Uterus (tissue), 4 donors: Measurements from ENCODE around the gene BICDL2. TPM values are rescaled to one million over a fixed set of nuclear protein-coding genes. Genes with fewer than 3 reads are reported as not detected.
A peak's percentile ranks its signal among the peaks of the same experiment; 100 is the strongest.

Experiments used
- DNase-seq, 2 donors: peaks; one replicate each; pipeline ENCODE4 v3.0.0-alpha.2; 2019 to 2020
- H3K27ac ChIP-seq, 2 donors: fragments of 200-600 bp; sonication (generic); 1 replicate in 1 of 2; 2 replicates in 1 of 2; pipeline ENCODE4 v1.5.1; 2016 to 2018
- H3K27me3 ChIP-seq, 2 donors: fragments of 200-600 bp; sonication (generic); one replicate each; pipeline ENCODE4 v1.5.1; 2018 to 2019; ENCODE audit warnings: control low read depth in 1 of 2
- H3K36me3 ChIP-seq, 2 donors: fragments of 200-600 bp; sonication (generic); one replicate each; pipeline ENCODE4 v1.5.1; 2019; ENCODE audit warnings: control low read depth in 1 of 2
- H3K4me1 ChIP-seq, 2 donors: fragments of 200-600 bp; sonication (generic); one replicate each; pipeline ENCODE4 v1.5.1; 2018 to 2019; ENCODE audit warnings: control low read depth in 1 of 2
- H3K4me3 ChIP-seq, 2 donors: fragments of 200-600 bp; sonication (generic); 1 replicate in 1 of 2; 2 replicates in 1 of 2; pipeline ENCODE4 v1.5.1; 2018 to 2019; ENCODE audit warnings: mild to moderate bottlenecking in 1 of 2
- H3K9me3 ChIP-seq, 2 donors: fragments of 200-600 bp; sonication (generic); one replicate each; pipeline ENCODE4 v1.5.1; 2019; ENCODE audit warnings: control low read depth in 1 of 2
- POLR2A ChIP-seq, 2 donors: fragments of 450-650 bp; IDR thresholded peaks; one replicate each; pipeline ENCODE4 v1.6.1; 2016; ENCODE audit warnings: antibody characterized with exemption in 2 of 2, mild to moderate bottlenecking in 1 of 2, moderate library complexity in 1 of 2
- intact Hi-C: fragments of 100-400 bp; cut with DNase I; formaldehyde crosslinking; loops from one replicate; pipeline ENCODE4 v1.15.1; 2023; ENCODE audit warnings: low total_unique reads
- total RNA-seq, 4 donors: library from RNA; depleted of rRNA in 3 of 4; stranded (reverse); fragments of >200 nt in 3 of 4; gene quantifications; one replicate each; pipeline versions ENCODE4 v1.1.0 to v1.2.4, GENCODE V29; 2014 to 2023
- TF ChIP-seq, protein P1 (sequence below), 4 experiments: fragments of 200-600 bp in 2 of 4; fragments of 450-650 bp in 2 of 4; sonication (generic) in 2 of 4; IDR thresholded peaks; one replicate each; pipeline ENCODE4 v1.5.1; 2016 to 2019; ENCODE audit warnings: antibody characterized with exemption in 4 of 4, mild to moderate bottlenecking in 2 of 4, moderate library complexity in 1 of 4
- donor health status: DM: yes; HTN: yes; CAD: no.

The BICDL2 gene
- total RNA-seq, 4 donors from 2014 or later: 0.26 to 1.9 (median 0.29) TPM; not detected in 1

- peaks cover 0 to 6% of the 10 kb centered on the region in 2 donors for H3K4me1 ChIP-seq
- no peak for DNase-seq
- no peak overlapping the region for H3K4me3 ChIP-seq
- intact Hi-C loops: no loop called here
- H3K36me3 ChIP-seq: no peaks in the 10 kb centered on the region
- TF ChIP-seq POLR2A (IDR thresholded peaks at IDR 0.05): no peak
- TF ChIP-seq, protein P1, sequence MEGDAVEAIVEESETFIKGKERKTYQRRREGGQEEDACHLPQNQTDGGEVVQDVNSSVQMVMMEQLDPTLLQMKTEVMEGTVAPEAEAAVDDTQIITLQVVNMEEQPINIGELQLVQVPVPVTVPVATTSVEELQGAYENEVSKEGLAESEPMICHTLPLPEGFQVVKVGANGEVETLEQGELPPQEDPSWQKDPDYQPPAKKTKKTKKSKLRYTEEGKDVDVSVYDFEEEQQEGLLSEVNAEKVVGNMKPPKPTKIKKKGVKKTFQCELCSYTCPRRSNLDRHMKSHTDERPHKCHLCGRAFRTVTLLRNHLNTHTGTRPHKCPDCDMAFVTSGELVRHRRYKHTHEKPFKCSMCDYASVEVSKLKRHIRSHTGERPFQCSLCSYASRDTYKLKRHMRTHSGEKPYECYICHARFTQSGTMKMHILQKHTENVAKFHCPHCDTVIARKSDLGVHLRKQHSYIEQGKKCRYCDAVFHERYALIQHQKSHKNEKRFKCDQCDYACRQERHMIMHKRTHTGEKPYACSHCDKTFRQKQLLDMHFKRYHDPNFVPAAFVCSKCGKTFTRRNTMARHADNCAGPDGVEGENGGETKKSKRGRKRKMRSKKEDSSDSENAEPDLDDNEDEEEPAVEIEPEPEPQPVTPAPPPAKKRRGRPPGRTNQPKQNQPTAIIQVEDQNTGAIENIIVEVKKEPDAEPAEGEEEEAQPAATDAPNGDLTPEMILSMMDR (IDR thresholded peaks at IDR 0.05): no peak
- H3K27ac ChIP-seq: no peak overlapping the region
- H3K27me3 ChIP-seq: no peaks in the 10 kb centered on the region
- H3K9me3 ChIP-seq: no peaks in the 10 kb centered on the region
Measured at GRCh38 chr16:2986623-2987188, 50.0 kb downstream of the BICDL2 start.

DNA sequence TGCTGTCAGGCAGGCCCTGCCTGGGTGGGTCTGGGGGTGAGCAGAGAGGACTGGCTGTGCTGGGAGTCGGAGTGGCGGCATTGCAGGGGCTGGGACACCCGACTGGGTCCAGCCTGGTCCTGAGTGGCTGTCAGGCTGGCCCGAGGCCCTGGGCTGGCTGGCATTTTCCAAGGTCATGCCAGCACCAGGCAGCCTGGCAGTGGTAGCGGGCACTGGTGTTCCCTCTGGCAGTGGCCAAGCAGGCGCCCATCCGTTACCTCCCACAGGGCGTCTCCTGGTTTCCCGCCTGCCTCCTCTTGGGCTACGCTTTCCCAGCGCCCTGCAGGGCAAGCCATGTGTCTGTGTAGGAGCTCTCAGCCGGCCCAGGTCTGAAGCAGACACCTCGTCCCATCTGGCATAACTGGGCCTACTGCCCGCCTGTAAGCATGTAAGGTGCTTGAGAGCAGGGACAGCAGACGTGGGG, 50.8 kb downstream of the BICDL2 start:
- no peak overlapping the region for H3K27ac ChIP-seq
- no peaks in the 10 kb centered on the region for H3K27me3 ChIP-seq
- TF ChIP-seq, protein P1 (IDR thresholded peaks at IDR 0.05): no peak
- no peak for TF ChIP-seq POLR2A (IDR thresholded peaks at IDR 0.05)
- no peaks in the 10 kb centered on the region for H3K9me3 ChIP-seq
- intact Hi-C loops: no loop called here
- no peak overlapping the region for H3K4me3 ChIP-seq
- H3K36me3 ChIP-seq: no peaks in the 10 kb centered on the region
- peaks cover 0 to 6% of the 10 kb centered on the region in 2 donors for H3K4me1 ChIP-seq
- DNase-seq: no peak

- DNase-seq: no peak
- no peak overlapping the region for H3K27ac ChIP-seq
- TF ChIP-seq POLR2A (IDR thresholded peaks at IDR 0.05): no peak
- TF ChIP-seq, protein P1 (IDR thresholded peaks at IDR 0.05): no peak
- intact Hi-C loops: no loop called here
- H3K27me3 ChIP-seq: no peaks in the 10 kb centered on the region
- peaks cover 0 to 6% of the 10 kb centered on the region in 2 donors for H3K4me1 ChIP-seq
- H3K4me3 ChIP-seq: no peak overlapping the region
- H3K9me3 ChIP-seq: no peaks in the 10 kb centered on the region
- no peaks in the 10 kb centered on the region for H3K36me3 ChIP-seq
Measured at GRCh38 chr16:2985462-2985861, 51.3 kb downstream of the BICDL2 start.

DNA sequence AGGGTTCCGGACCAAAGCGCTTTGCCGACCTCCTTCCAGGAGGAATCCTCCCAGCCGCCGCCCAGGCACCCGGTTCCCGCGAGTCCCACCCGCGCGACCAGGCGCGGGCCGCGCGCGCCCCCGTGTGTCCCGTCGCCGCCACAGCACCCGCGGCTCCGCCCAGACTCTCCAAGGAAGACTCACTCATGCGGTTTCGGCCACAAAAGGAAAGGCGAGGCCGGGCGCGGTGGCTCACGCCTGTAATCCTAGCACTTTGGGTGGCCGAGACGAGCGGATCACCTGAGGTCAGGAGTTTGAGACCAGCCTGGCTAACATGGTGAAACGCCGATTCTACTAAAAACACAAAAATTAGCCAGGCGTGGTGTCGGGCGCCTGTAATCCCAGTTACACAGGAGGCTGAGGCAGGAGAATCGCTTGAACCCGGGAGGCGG, 53.0 kb downstream of the BICDL2 start:
- intact Hi-C loops: no loop called here
- Histone ChIP-seq H3K36me3 (no peaks in the 10 kb centered on the region), H3K4me3 (no peak overlapping the region), H3K4me1 (peaks cover 0 to 13% of the 10 kb centered on the region in 2 donors), H3K27me3 (no peaks in the 10 kb centered on the region), H3K9me3 (no peaks in the 10 kb centered on the region), H3K27ac (no peak overlapping the region)
- no peak for TF ChIP-seq POLR2A (IDR thresholded peaks at IDR 0.05)
- TF ChIP-seq, protein P1 (IDR thresholded peaks at IDR 0.05): peak; percentile 64 to 96 (median 94)
- peak; percentile 63 to 85 for DNase-seq

GRCh38 chr16:2982402-2982801, 54.3 kb downstream of the BICDL2 start:
- Histone ChIP-seq H3K4me1 (peaks cover 0 to 13% of the 10 kb centered on the region in 2 donors), H3K4me3 (no peak overlapping the region), H3K27me3 (no peaks in the 10 kb centered on the region), H3K27ac (no peak overlapping the region), H3K36me3 (no peaks in the 10 kb centered on the region), H3K9me3 (no peaks in the 10 kb centered on the region)
- no peak for DNase-seq
- TF ChIP-seq, protein P1 (IDR thresholded peaks at IDR 0.05): no peak
- no peak for TF ChIP-seq POLR2A (IDR thresholded peaks at IDR 0.05)
- intact Hi-C loops: no loop called here
